DMS 273 (cell line): ENCODE data around the gene UBN1.
A peak's percentile ranks its signal among the peaks of the same experiment; 100 is the strongest.
"Not testable (repeated sequence)": the region's sequence is repeated elsewhere in the genome, so short reads cannot be mapped to it uniquely, and the experiment has no call there.

Experiments
- DNase-seq: peaks from one replicate; lab custom pipeline; 2025; ENCODE audit not compliant: unreplicated experiment; lab: John Stamatoyannopoulos, UW

Gene UBN1

DNA sequence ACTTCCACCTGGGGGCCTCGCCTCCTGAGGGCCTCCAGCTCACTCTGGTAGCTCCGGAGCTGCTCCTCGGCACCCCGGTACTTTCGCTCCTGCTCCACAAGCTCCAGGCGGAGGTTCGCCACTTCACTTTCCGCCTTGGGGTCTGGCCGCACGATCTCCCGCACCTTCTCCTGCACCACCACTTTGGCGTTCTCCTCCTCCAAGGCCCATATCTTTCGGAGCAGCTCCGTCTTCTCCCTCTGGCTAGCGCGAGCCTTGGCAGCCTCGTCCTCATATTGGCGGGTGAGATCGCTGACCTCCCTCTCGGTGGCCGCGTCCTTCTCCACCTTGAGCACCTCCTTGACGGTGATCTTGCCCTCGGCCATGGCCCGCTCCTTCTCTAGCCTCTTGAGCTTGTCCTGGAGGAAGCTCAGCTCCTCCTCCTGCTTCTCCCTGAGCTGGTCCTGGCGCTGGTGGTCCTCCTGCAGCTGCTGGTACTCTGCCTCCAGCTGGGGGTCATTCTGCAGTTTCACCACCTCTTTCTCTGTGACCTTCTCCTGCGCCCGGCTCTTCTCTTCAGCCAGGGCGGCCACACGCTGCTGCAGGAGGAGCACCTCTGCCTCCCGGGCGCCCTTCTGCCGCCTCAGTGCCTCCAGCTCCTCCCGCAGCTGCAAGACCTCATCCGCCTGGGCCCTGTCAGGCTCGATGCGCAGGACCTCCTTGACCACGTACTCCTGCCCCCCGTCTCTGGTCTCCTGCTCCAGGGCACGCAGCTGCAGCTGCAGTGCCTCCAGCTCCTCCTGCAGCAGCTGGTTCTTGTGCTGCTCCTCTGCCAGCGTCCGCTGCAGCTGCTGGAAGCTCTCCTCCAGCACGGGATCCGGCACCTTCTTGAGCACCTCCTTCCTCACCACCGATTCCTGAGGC, 37.9 kb downstream of the UBN1 start:
- DNase-seq, result no peak

DNA sequence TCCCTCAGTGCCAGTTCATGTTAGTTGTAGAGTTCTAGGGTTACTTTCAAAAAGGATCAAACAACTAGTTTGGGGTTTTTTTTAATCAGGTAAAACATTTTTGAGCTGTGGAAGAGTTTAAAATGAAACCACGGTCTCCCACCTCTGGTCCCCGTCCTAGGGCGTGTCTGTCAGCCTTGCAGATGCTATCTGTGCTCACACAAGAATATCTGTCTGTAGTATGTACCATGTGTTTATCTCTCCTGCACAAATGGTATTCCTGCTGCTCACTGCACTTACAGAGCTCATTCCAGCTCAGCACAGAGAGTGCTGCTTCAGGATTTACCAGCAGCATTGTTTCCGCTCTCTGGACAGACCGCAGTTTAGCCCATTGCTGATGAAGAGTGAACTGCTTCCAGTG, 38.9 kb downstream of the UBN1 start:
- DNase-seq, result no peak

GRCh38 chr16:4888428-4889135, 41.3 kb downstream of the UBN1 start:
- no peak for DNase-seq

GRCh38 chr16:4890026-4890425, 42.7 kb downstream of the UBN1 start:
- DNase-seq, result peak; percentile 51

- no peak for DNase-seq
These were observed 43.4 kb downstream of the UBN1 start for GRCh38 chr16:4890686-4891085.

DNA sequence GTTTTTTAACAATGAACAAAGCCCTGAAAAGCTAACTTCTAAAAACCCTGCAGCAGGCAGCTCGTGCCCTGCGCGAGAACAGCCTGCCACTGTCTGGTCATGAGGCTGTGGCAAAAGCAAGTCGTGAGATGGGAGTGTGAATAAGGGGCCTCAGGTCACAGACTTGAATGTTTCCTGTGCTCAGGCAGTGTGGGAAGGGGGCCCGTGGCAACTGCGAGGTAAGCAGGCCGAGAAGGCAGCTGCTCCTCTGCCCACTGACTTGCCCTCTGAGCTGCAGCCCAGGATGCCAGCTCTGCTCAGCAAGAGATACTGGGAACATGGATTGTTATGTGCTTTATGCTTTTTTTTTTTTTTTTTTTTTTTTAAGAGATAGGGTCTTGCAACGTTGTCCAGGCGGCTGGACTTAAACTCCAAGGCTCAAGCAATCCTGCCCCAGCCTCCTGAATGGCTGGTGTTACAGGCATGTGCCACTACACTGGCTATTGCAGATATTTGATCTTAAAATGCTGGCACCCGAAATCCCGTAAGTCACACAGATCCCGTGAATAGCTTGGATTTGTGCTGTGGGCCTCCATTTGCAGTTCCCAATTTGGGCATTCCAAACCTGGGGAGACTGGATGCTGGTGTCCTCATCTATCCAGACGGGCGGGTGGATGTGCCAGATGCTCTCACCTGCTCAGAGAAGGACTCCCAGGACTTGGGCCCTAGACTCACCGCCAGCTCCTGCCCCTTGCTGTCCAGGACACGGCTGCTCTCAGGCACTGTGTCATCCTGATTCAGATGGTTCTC, 44.0 kb downstream of the UBN1 start:
- no peak for DNase-seq

GRCh38 chr16:4891886-4892216, 44.6 kb downstream of the UBN1 start:
- DNase-seq, result no peak

GRCh38 chr16:4892361-4893102, 45.3 kb downstream of the UBN1 start:
- DNase-seq, result peak; percentile 56

GRCh38 chr16:4893103-4893862, 46.0 kb downstream of the UBN1 start:
- DNase-seq, result no peak

- peak; percentile 44 for DNase-seq
These were observed 47.2 kb downstream of the UBN1 start for GRCh38 chr16:4894276-4895150.

DNA sequence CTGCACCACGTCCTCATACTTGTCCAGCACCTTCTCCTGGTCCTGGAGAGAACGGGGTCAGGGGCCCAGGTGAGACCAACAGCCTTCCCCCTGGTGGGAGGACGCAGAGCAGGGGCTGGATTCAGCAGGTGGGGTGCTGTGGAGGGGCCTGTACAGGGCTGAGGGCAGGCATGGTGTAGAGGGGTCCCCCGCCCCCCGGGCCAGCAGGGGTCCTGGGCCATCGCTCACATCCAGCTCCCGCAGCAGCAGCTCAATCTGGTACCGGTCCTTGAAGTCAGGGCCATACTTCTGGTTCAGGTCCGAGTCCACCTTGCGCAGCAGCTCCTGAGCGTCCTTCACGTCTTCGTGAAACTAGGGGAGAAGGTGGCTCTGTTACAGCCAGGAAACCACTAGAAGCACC, 48.1 kb downstream of the UBN1 start:
- no peak for DNase-seq

DNA sequence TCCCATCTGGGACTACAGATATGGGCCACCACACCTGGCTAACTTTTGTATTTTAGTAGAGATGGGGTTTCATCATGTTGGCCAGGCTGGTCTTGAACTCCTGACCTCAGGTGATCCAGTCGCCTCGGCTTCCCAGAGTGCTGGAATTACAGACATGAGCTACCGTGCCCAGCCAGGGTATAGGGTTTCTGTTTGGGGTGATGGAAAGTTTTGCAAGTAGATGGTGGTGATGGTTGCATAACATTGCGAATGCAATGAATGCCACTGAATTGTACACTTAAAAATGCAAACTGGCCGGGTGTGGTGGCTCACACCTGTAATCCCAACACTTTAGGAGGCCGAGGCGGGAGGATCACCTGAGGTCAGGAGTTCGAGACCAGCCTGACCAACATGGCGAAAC, 49.5 kb downstream of the UBN1 start:
- not testable (repeated sequence) for DNase-seq

- DNase-seq, result no peak
These were observed 50.0 kb downstream of the UBN1 start for GRCh38 chr16:4897328-4897727.

- DNase-seq, result no peak
These were observed 51.7 kb downstream of the UBN1 start for GRCh38 chr16:4898811-4899473.

DNA sequence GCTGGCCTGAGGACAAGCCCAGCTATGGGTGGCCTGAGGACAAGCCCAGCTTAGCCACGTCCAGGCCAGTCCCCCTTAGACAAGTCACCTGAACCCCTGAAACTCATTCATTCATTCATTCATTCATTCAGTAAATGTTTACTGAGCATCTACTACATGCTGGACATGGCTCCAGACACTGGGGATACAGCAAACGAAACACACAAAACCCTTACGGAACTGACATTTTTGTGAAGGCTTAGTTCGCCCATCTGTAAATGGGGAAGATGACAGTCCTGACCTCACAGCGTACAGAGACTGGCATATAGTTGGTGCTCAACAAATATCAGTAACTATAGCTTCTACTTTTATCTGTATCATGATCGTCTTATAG, 52.2 kb downstream of the UBN1 start:
- no peak for DNase-seq

DNA sequence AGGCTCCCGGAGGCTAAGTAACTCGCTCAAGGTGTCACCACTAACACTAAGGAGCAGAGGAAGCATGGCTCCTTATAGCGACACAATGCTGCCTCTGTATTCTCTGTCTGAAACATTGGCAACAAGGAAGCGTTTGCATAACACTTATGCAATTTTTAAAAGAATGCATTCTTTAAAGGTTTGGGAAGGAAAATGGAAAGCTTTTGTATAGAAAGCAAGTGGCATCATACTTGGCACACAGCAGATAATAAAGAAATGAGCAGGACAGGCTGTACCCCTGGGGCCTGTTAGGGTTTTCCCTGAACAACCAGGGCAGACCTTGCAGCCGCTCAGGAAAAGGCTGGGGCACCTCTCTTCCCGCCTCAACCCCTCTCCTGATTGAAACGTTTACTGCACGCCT, 52.8 kb downstream of the UBN1 start:
- no peak for DNase-seq

- DNase-seq, result no peak
These were observed 53.5 kb downstream of the UBN1 start for GRCh38 chr16:4900750-4901149.

DNA sequence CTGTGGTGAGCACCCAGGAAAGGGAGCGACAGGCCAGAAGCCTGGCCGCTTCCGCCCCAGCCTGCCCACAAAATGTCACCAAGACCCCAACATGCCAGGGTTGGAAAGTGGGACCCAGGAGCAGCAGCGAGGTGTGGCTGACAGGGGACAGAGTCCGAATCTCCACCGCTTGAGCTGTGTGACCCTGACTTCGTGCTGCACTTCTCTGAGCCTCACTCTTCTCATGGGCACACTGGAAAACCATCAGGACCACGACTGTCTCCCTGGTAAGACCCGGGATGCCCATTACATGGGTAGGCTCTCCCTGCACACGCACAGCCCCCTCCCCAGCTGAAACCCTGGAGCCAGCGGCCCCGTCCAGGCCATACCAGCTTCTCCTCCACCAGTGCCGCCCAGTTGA, 54.8 kb downstream of the UBN1 start:
- no peak for DNase-seq
